Activated CD8-positive, alpha-beta memory T cell treated with anti-CD3 and anti-CD28 coated beads for 36 hours (primary cell): ENCODE data around the gene HECTD4. TPM values are rescaled to one million over a fixed set of nuclear protein-coding genes. Genes with fewer than 3 reads are reported as not detected.

Experiments used
- CTCF ChIA-PET: fragments of 350-600 bp; sonication (Branson Sonifier 250); formaldehyde crosslinking; loops from one replicate; lab custom pipeline; 2021; ENCODE audit warnings: antibody characterized with exemption; lab: Charles Lee
- POLR2A ChIA-PET: fragments of 350-600 bp; sonication (Branson Sonifier 250); formaldehyde crosslinking; loops from one replicate; lab custom pipeline; 2021; ENCODE audit warnings: antibody characterized with exemption; lab: Charles Lee
- total RNA-seq, 2 experiments: library from RNA; stranded (reverse); gene quantifications; one replicate each; pipeline ENCODE4 v1.2.3, GENCODE V29; 2021

Gene HECTD4
- total RNA-seq, 2 experiments from 2014 or later = 23.4 to 29.0 TPM

- CTCF ChIA-PET = interaction anchor here (1.4 to 3.2 kb wide), 2 partner anchors 16 to 18 kb away, joined by 5 to 12 read pairs; partner anchors contain the start of gene NAA25
Observed at GRCh38 chr12:112124918-112125249, 257.3 kb downstream of the HECTD4 start.

GRCh38 chr12:112122823-112123690 lies 259.2 kb downstream of the HECTD4 start:
- POLR2A ChIA-PET = interaction anchor here (0.6 kb wide), 1 partner anchor 14 kb away, joined by 4 read pairs; no protein-coding TSS in a partner anchor
- CTCF ChIA-PET = interaction anchor here (0.6 to 1.5 kb wide), 2 partner anchors 11 to 315 kb away, joined by 3 to 4 read pairs; no protein-coding TSS in a partner anchor

More at GRCh38 chr12:112124918-112125249, 257.3 kb downstream of the HECTD4 start:
- POLR2A ChIA-PET = interaction anchor here (0.6 to 2.5 kb wide), 8 partner anchors 16 to 1519 kb away, joined by 3 to 16 read pairs (median 6); partner anchors contain the start of gene ERP29

GRCh38 chr12:112121780-112122565 lies 260.3 kb downstream of the HECTD4 start:
- CTCF ChIA-PET = interaction anchor here (1.5 kb wide), 1 partner anchor 10 kb away, joined by 4 read pairs; no protein-coding TSS in a partner anchor
- POLR2A ChIA-PET = interaction anchor here (0.6 to 0.7 kb wide), 2 partner anchors 8 to 13 kb away, joined by 4 to 5 read pairs; no protein-coding TSS in a partner anchor

GRCh38 chr12:112117685-112118084 lies 264.5 kb downstream of the HECTD4 start:
- ChIA-PET CTCF (no interaction called here), POLR2A (no interaction called here)

GRCh38 chr12:112116232-112117060 lies 265.8 kb downstream of the HECTD4 start:
- ChIA-PET POLR2A (no interaction called here), CTCF (no interaction called here)

GRCh38 chr12:112115259-112116045 lies 266.8 kb downstream of the HECTD4 start:
- POLR2A ChIA-PET = no interaction called here
- CTCF ChIA-PET = no interaction called here

GRCh38 chr12:112112409-112113133 lies 269.7 kb downstream of the HECTD4 start:
- ChIA-PET CTCF (interaction anchor here (1.3 kb wide), 1 partner anchor 10 kb away, joined by 4 read pairs; no protein-coding TSS in a partner anchor), POLR2A (no interaction called here)

GRCh38 chr12:112111931-112112330 lies 270.3 kb downstream of the HECTD4 start:
- ChIA-PET POLR2A (interaction anchor here (0.6 kb wide), 2 partner anchors 14 to 111 kb away, joined by 3 to 5 read pairs; no protein-coding TSS in a partner anchor), CTCF (interaction anchor here (0.7 to 1.3 kb wide), 2 partner anchors 11 to 41 kb away, joined by 3 to 4 read pairs; no protein-coding TSS in a partner anchor)

- CTCF ChIA-PET = interaction anchor here (0.6 to 0.7 kb wide), 2 partner anchors 40 to 276 kb away, joined by 3 read pairs; no protein-coding TSS in a partner anchor
- POLR2A ChIA-PET = interaction anchor here (0.6 kb wide), 1 partner anchor 110 kb away, joined by 5 read pairs; no protein-coding TSS in a partner anchor
Observed at GRCh38 chr12:112110787-112111662, 271.2 kb downstream of the HECTD4 start.

Other genes starting within 250 kb of the HECTD4 start
- 1,000 to 10,000 TPM; 1,975 to 1,992 TPM for gene RPL6, start 27.2 kb upstream of the HECTD4 start, total RNA-seq
- gene PTPN11, start 36.5 kb upstream of the HECTD4 start, total RNA-seq = 100 to 1,000 TPM; 183 to 191 TPM